HEK293 (cell line): ENCODE data around the gene ZFP91.
A peak's percentile ranks its signal among the peaks of the same experiment; 100 is the strongest.

ENCODE experiments used
- CTCF ChIA-PET: fragments of 350-600 bp; formaldehyde crosslinking; extraction: SDS; loops from one replicate; lab custom pipeline; 2021; ENCODE audit warnings: antibody characterized with exemption; lab: Yijun Ruan, JAX
- POLR2A ChIA-PET: fragments of 300-600 bp; formaldehyde crosslinking; extraction: SDS; loops from one replicate; lab custom pipeline; 2020; ENCODE audit warnings: antibody characterized with exemption, inconsistent platforms; lab: Yijun Ruan, JAX
- H3K27ac ChIP-seq: fragments of 200-500 bp; sonication (Bioruptor generic); 2 replicates; pipeline ENCODE4 v1.5.1; 2014; ENCODE audit warnings: low read depth, low read length, control low read depth, inconsistent platforms; ENCODE audit errors: extremely low read depth
- H3K36me3 ChIP-seq, 2 experiments: fragments of 200-500 bp in 1 of 2; sonication (Bioruptor generic) in 1 of 2; 1 replicate in 1 of 2; 2 replicates in 1 of 2; pipeline ENCODE4 v1.5.1; 2014 to 2017; ENCODE audit warnings: inconsistent platforms in 2 of 2, low read length in 2 of 2; ENCODE audit not compliant: control insufficient read depth in 2 of 2, insufficient read depth in 1 of 2
- H3K4me1 ChIP-seq: fragments of 200-500 bp; sonication (Bioruptor generic); 2 replicates; pipeline ENCODE4 v1.5.1; 2014; ENCODE audit warnings: mild to moderate bottlenecking, low read length, inconsistent platforms; ENCODE audit not compliant: control insufficient read depth, insufficient read depth
- H3K4me3 ChIP-seq: 2 replicates; pipeline ENCODE4 v1.5.1; 2011; ENCODE audit warnings: low read depth, mild to moderate bottlenecking, control low read depth, low read length, moderate library complexity
- H3K9me3 ChIP-seq: fragments of 200-500 bp; sonication (Bioruptor generic); 2 replicates; pipeline ENCODE4 v1.5.1; 2014; ENCODE audit warnings: low read depth, low read length, inconsistent platforms; ENCODE audit not compliant: control insufficient read depth, insufficient read depth
- BCL11A ChIP-seq: fragments of 450-650 bp; formaldehyde crosslinking; IDR thresholded peaks from 2 replicates; pipeline ENCODE4 v1.5.1; 2016; ENCODE audit warnings: low read depth, missing biosample characterization, missing genetic modification characterization
- KLF10 ChIP-seq: fragments of 450-650 bp; IDR thresholded peaks from 2 replicates; pipeline ENCODE4 v1.5.1; 2018; ENCODE audit warnings: missing biosample characterization, mild to moderate bottlenecking, missing genetic modification characterization
- KLF8 ChIP-seq: fragments of 450-650 bp; formaldehyde crosslinking; IDR thresholded peaks from 2 replicates; pipeline ENCODE4 v1.5.1; 2016; ENCODE audit warnings: missing biosample characterization, missing genetic modification characterization
- MEIS1 ChIP-seq: sonication (generic); formaldehyde crosslinking; IDR thresholded peaks from 2 replicates; pipeline ENCODE4 v1.8.1; 2022; ENCODE audit warnings: missing genetic modification reagents, mild to moderate bottlenecking, borderline replicate concordance
- REST ChIP-seq: fragments of 450-650 bp; formaldehyde crosslinking; IDR thresholded peaks from 2 replicates; pipeline ENCODE4 v1.5.1; 2016; ENCODE audit warnings: missing biosample characterization, missing genetic modification characterization
- SP7 ChIP-seq: fragments of 450-650 bp; formaldehyde crosslinking; IDR thresholded peaks from 2 replicates; pipeline ENCODE4 v1.5.1; 2016; ENCODE audit warnings: missing biosample characterization, missing genetic modification characterization
- ZBTB17 ChIP-seq: fragments of 450-650 bp; formaldehyde crosslinking; IDR thresholded peaks from 2 replicates; pipeline ENCODE4 v1.5.1; 2016; ENCODE audit warnings: missing biosample characterization, missing genetic modification characterization
- ZBTB21 ChIP-seq: fragments of 450-650 bp; formaldehyde crosslinking; IDR thresholded peaks from 2 replicates; pipeline ENCODE4 v1.5.1; 2017; ENCODE audit warnings: missing biosample characterization, missing genetic modification characterization
- ZEB2 ChIP-seq: fragments of 450-650 bp; formaldehyde crosslinking; IDR thresholded peaks from 2 replicates; pipeline ENCODE4 v1.5.1; 2016; ENCODE audit warnings: missing biosample characterization, missing genetic modification characterization
- ZNF10 ChIP-seq: fragments of 450-650 bp; formaldehyde crosslinking; IDR thresholded peaks from 2 replicates; pipeline ENCODE4 v1.5.1; 2017; ENCODE audit warnings: missing biosample characterization, missing genetic modification characterization
- ZNF132 ChIP-seq: fragments of 450-650 bp; formaldehyde crosslinking; IDR thresholded peaks from 2 replicates; pipeline ENCODE4 v1.5.1; 2017; ENCODE audit warnings: missing biosample characterization, missing genetic modification characterization, borderline replicate concordance
- ZNF2 ChIP-seq: fragments of 450-650 bp; formaldehyde crosslinking; IDR thresholded peaks from 2 replicates; pipeline ENCODE4 v1.5.1; 2016; ENCODE audit warnings: missing biosample characterization, missing genetic modification characterization
- ZNF239 ChIP-seq: fragments of 450-650 bp; formaldehyde crosslinking; IDR thresholded peaks from 2 replicates; pipeline ENCODE4 v1.5.1; 2016; ENCODE audit warnings: missing biosample characterization, missing genetic modification characterization
- ZNF302 ChIP-seq: fragments of 450-650 bp; formaldehyde crosslinking; IDR thresholded peaks from 2 replicates; pipeline ENCODE4 v1.5.1; 2016; ENCODE audit warnings: missing biosample characterization, missing genetic modification characterization, low read depth
- ZNF335 ChIP-seq: fragments of 450-650 bp; formaldehyde crosslinking; conservative IDR thresholded peaks from 2 replicates; pipeline ENCODE4 v1.5.1; 2016; ENCODE audit warnings: missing biosample characterization, missing genetic modification characterization
- ZNF354C ChIP-seq: fragments of 450-650 bp; formaldehyde crosslinking; IDR thresholded peaks from 2 replicates; pipeline ENCODE4 v1.5.1; 2016; ENCODE audit warnings: missing biosample characterization, missing genetic modification characterization, low read depth, borderline replicate concordance
- ZNF366 ChIP-seq: fragments of 450-650 bp; formaldehyde crosslinking; conservative IDR thresholded peaks from 2 replicates; pipeline ENCODE4 v1.5.1; 2016; ENCODE audit warnings: missing biosample characterization, missing genetic modification characterization
- ZNF391 ChIP-seq: fragments of 450-650 bp; formaldehyde crosslinking; IDR thresholded peaks from 2 replicates; pipeline ENCODE4 v1.5.1; 2016; ENCODE audit warnings: low read depth, missing biosample characterization, missing genetic modification characterization, borderline replicate concordance
- ZNF501 ChIP-seq: fragments of 450-650 bp; formaldehyde crosslinking; IDR thresholded peaks from 2 replicates; pipeline ENCODE4 v1.5.1; 2016; ENCODE audit warnings: missing biosample characterization, missing genetic modification characterization
- ZNF548 ChIP-seq: fragments of 450-650 bp; formaldehyde crosslinking; IDR thresholded peaks from 2 replicates; pipeline ENCODE4 v1.5.1; 2016; ENCODE audit warnings: missing biosample characterization, missing genetic modification characterization
- ZNF621 ChIP-seq: fragments of 450-650 bp; formaldehyde crosslinking; IDR thresholded peaks from 2 replicates; pipeline ENCODE4 v1.5.1; 2017; ENCODE audit warnings: missing biosample characterization, missing genetic modification characterization
- ZNF629 ChIP-seq: fragments of 450-650 bp; formaldehyde crosslinking; IDR thresholded peaks from 2 replicates; pipeline ENCODE4 v1.5.1; 2017; ENCODE audit warnings: missing biosample characterization, missing genetic modification characterization
- ZNF639 ChIP-seq: fragments of 450-650 bp; formaldehyde crosslinking; IDR thresholded peaks from 2 replicates; pipeline ENCODE4 v1.5.1; 2016; ENCODE audit warnings: missing biosample characterization, missing genetic modification characterization
- ZNF658 ChIP-seq: fragments of 450-650 bp; formaldehyde crosslinking; IDR thresholded peaks from 2 replicates; pipeline ENCODE4; 2016; ENCODE audit warnings: missing biosample characterization, missing genetic modification characterization
- ZSCAN16 ChIP-seq: fragments of 450-650 bp; formaldehyde crosslinking; IDR thresholded peaks from 2 replicates; pipeline ENCODE4 v1.5.1; 2016; ENCODE audit warnings: missing biosample characterization, missing genetic modification characterization
- TF ChIP-seq, protein P1 (sequence below): fragments of 450-650 bp; formaldehyde crosslinking; IDR thresholded peaks from 2 replicates; pipeline ENCODE4 v1.5.1; 2016; ENCODE audit warnings: missing biosample characterization, missing genetic modification characterization
- TF ChIP-seq, protein P2 (sequence below): fragments of 450-650 bp; formaldehyde crosslinking; conservative IDR thresholded peaks from 2 replicates; pipeline ENCODE4 v1.5.1; 2016; ENCODE audit warnings: low read depth, missing biosample characterization, missing genetic modification characterization

ZFP91 gene

GRCh38 chr11:58577555-58578135 is 1.2 kb upstream of the ZFP91 start (continued):
- TF ChIP-seq, protein P1, sequence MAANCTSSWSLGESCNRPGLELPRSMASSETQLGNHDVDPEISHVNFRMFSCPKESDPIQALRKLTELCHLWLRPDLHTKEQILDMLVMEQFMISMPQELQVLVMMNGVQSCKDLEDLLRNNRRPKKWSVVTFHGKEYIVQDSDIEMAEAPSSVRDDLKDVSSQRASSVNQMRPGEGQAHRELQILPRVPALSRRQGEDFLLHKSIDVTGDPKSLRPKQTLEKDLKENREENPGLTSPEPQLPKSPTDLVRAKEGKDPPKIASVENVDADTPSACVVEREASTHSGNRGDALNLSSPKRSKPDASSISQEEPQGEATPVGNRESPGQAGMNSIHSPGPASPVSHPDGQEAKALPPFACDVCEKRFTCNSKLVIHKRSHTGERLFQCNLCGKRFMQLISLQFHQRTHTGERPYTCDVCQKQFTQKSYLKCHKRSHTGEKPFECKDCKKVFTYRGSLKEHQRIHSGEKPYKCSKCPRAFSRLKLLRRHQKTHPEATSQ (tag by site-specific recombination): no peak
- TF ChIP-seq ZNF302 (no peak), KLF10 (tag by site-specific recombination) (peak; percentile 15; the same call in 1 of the 2 replicates), SP7 (tag by site-specific recombination) (0 out of 2 replicates have a peak, but pooled peaks have one; percentile 22), ZNF354C (no peak), REST (tag by site-specific recombination) (no peak), ZNF335 (tag by site-specific recombination) (peak; percentile 95), ZNF658 (no peak), ZBTB21 (tag by site-specific recombination) (0 out of 2 replicates have a peak, but pooled peaks have one; percentile 46), ZNF10 (tag by site-specific recombination) (no peak), ZNF621 (tag by site-specific recombination) (no peak), ZNF132 (tag by site-specific recombination) (no peak), ZNF639 (tag by site-specific recombination) (0 out of 2 replicates have a peak, but pooled peaks have one; percentile 18), MEIS1 (CRISPR knock-in tag) (no peak), ZNF2 (tag by site-specific recombination) (no peak), ZNF391 (tag by site-specific recombination) (0 out of 2 replicates have a peak, but pooled peaks have one; percentile 26), KLF8 (tag by site-specific recombination) (no peak; the same call in 1 of the 2 replicates), ZNF501 (tag by site-specific recombination) (peak; percentile 42; the same call in 1 of the 2 replicates), BCL11A (tag by site-specific recombination) (no peak), ZNF548 (tag by site-specific recombination) (no peak)

DNA sequence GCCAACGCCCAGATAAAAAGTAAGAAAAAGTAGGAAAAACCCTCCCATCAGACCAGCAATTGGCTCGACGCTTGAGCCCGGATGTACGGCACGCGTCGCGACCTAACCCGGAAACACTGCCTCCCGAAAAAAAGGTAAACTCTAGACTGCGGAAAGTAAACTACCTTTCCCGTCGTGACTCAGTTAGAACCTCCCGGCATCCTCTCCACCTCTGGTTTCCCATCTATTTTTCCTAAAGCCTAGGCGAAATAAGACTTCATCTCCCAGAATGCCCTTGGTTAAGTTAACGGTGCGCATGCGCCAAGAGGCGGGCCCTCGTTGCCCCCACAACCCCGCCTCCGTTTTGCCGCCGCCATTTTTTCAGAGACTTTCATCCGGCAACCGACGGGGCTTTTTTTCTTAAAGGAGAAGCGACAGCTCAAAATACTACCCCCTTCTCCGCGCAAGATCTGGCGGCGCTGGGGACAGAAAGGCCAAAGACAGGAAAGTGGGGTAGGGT is 678 bp upstream of the ZFP91 start:
- Histone ChIP-seq H3K4me3 (peak overlapping the region; percentile 99), H3K9me3 (no peaks in the 10 kb centered on the region), H3K36me3 (peaks cover 0 to 11% of the 10 kb centered on the region in 2 experiments; a peak in 1 of 3 replicates), H3K4me1 (no peaks in the 10 kb centered on the region), H3K27ac (peak overlapping the region; percentile 93)
- CTCF ChIA-PET: interaction anchor here (0.5 to 3.5 kb wide), 6 partner anchors 11 to 1084 kb away, joined by 3 to 34 read pairs (median 5); no protein-coding TSS in a partner anchor
- POLR2A ChIA-PET: interaction anchor here (0.6 to 1.5 kb wide), 4 partner anchors 20 to 1267 kb away, joined by 3 to 5 read pairs (median 4); partner anchors contain the start of gene FAM111B
- TF ChIP-seq ZBTB17 (tag by site-specific recombination) (peak; percentile 91), ZSCAN16 (tag by site-specific recombination) (no peak), ZNF366 (tag by site-specific recombination) (peak; percentile 89), ZNF239 (tag by site-specific recombination) (no peak), ZNF629 (tag by site-specific recombination) (peak; percentile 78), ZEB2 (tag by site-specific recombination) (peak; percentile 16)
- TF ChIP-seq, protein P2, sequence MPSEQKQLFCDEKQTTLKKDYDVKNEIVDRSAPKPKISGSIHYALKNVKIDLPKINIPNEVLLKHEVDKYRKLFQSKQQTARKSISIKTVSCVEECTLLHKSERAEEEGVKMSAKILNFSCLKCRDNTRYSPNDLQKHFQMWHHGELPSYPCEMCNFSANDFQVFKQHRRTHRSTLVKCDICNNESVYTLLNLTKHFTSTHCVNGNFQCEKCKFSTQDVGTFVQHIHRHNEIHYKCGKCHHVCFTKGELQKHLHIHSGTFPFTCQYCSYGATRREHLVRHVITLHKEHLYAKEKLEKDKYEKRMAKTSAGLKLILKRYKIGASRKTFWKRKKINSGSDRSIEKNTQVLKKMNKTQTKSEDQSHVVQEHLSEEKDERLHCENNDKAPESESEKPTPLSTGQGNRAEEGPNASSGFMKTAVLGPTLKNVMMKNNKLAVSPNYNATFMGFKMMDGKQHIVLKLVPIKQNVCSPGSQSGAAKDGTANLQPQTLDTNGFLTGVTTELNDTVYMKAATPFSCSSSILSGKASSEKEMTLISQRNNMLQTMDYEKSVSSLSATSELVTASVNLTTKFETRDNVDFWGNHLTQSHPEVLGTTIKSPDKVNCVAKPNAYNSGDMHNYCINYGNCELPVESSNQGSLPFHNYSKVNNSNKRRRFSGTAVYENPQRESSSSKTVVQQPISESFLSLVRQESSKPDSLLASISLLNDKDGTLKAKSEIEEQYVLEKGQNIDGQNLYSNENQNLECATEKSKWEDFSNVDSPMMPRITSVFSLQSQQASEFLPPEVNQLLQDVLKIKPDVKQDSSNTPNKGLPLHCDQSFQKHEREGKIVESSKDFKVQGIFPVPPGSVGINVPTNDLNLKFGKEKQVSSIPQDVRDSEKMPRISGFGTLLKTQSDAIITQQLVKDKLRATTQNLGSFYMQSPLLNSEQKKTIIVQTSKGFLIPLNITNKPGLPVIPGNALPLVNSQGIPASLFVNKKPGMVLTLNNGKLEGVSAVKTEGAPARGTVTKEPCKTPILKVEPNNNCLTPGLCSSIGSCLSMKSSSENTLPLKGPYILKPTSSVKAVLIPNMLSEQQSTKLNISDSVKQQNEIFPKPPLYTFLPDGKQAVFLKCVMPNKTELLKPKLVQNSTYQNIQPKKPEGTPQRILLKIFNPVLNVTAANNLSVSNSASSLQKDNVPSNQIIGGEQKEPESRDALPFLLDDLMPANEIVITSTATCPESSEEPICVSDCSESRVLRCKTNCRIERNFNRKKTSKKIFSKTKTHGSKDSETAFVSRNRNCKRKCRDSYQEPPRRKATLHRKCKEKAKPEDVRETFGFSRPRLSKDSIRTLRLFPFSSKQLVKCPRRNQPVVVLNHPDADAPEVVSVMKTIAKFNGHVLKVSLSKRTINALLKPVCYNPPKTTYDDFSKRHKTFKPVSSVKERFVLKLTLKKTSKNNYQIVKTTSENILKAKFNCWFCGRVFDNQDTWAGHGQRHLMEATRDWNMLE (tag by site-specific recombination): peak; percentile 93
